Measurements from ENCODE around the gene GAS6.
"Not testable (repeated sequence)": the region's sequence is repeated elsewhere in the genome, so short reads cannot be mapped to it uniquely, and the experiment has no call there.

The GAS6 gene

DNA sequence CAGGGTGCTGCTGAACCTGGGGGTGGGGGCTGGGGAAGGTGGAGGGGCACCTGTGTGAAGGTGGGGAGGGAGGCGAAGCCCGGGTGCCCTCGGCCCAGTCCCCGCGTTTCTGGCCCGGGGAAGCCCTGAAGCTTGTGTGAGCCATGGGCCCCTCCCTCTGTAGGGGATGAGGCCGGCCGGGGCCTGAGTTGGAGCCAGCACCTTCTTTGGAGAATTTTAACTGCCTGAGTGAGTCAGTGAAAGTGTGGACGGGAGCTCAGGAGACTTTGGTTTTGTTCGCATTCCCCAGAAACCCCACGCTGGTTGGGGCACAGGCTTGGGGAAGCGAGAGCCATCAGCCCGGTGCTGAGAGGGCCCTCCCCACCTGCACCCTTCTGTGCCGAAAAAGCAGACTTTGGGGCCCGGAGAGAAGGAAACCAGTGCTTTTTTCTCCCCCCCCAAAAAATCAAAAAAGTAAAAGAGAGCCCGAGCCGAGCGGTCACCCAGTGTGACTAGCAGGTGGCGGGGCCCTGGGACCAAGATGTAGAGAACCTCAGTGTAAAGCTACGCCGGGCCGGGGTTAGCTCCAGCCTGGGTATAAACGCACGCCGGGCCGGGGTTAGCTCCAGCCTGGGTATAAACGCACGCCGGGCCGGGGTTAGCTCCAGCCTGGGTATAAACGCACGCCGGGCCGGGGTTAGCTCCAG, 59.7 kb downstream of the GAS6 start:
- no peak for DNase-seq

GRCh38 chr13:113803409-113804016, 60.4 kb downstream of the GAS6 start:
- no peak for DNase-seq

- DNase-seq: no peak
These were observed 61.1 kb downstream of the GAS6 start for GRCh38 chr13:113802761-113803160.

- DNase-seq: peak; percentile 36
These were observed 61.8 kb downstream of the GAS6 start for GRCh38 chr13:113802090-113802531.

- DNase-seq: no peak
These were observed 62.5 kb downstream of the GAS6 start for GRCh38 chr13:113801289-113801961.

- DNase-seq: no peak
These were observed 63.3 kb downstream of the GAS6 start for GRCh38 chr13:113800576-113800926.

GRCh38 chr13:113798200-113798811, 65.6 kb downstream of the GAS6 start:
- DNase-seq: no peak

DNA sequence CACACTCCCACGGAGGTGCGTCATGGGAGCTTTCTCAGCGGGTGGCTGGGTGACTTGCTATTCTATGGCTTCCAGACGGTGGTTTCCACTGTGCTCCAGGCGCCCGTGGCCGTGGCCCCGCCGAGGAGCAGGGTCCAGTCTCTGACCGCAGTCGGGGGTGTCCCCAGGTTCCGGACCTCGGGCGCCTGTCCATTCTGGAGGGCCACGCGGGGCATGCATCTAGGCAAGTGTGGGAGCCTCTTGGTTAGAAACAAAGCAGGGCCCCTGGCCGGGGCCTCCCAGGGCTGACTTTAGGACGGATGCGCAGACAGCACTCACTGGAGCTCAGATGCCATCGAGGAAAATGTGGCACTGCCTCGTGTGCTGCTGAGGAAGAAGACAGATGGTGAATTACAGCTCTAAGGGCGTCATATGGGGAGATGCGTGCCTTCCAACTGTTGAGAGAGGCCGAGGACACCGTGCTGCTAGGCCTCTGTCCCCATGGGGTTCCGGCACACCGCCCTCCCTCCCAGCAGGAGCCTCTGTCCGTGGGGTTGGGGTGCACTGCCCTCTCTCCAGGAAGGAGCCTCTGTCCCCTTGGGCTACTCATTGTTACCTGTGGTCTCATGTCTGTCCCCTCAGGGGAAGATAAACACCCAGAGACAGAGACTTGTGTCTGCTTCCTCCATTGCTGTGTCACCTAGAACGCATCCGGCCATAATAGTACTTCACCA, 66.8 kb downstream of the GAS6 start:
- DNase-seq: peak; percentile 62

DNA sequence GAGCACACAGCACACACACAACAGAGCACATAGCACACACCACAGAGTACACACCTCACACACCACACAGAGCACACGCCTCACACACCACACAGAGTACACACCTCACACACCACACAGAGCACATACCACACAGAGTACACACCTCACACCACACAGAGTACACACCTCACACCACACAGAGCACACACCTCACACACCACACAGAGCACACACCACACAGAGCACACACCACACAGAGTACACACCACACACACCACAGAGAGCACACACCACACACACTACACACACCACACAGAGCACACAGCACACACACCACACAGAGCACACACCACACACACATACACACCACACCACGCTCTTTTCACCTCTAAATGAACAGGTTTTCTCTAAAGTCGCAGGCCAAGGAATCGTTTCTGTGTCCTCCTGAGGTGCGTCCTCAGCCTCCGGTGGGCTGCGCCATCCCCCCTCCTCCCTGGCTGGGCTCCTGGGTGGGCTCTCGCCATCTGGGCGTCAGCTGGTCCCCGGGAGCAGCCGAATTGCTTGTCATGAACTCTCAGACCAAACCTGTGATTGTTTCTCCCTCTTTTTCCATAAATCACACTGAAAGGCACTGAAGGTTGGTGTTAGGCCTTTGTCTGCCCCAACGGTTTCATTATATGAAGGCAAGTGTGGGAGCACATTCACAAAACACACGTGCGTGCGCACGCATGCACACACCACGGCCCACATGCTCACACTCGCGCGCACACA, 67.5 kb downstream of the GAS6 start:
- DNase-seq: no peak

- DNase-seq: not testable (repeated sequence)
These were observed 68.5 kb downstream of the GAS6 start for GRCh38 chr13:113795362-113795761.

DNA sequence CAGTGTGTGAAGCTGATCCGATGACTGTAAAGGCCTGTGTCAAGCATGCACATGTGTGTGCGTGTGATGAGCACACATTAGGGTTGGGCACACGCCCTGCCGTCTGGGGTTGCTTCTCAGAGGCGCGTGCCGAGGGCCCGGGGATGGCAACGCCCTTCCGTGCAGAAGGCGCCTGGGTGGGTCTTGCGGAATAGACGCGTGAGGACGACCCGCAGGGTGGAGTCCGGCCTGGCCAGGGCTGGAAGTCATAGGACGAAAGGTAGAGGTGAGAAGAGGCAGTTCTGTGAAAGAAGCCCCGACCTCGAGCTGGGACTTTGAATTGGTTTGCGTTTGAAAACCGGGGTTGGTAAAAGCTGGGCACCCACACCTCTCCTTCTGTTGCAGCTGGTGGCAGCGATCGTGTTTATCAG, 69.1 kb downstream of the GAS6 start:
- DNase-seq: no peak

DNA sequence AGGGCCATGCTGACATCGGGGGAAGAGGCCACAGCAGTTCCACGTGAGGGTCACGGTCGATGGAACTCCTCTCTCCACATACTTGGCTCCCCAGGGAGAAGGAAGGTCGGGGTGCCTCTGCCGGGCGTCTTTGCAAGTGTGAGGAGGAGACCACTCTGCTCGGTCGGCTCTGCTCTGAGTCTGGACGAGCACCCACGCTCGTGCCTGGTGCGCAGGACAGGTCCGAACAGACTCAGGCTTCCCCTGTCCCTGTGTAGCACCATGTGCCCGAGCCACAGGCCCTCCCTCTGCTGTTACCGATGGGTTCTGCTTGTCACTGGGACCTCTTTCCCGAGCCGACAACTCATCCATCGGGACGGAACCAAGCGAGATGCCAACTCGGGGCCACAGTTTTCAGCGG, 69.8 kb downstream of the GAS6 start:
- no peak for DNase-seq

- DNase-seq: no peak
These were observed 70.2 kb downstream of the GAS6 start for GRCh38 chr13:113793718-113794085.

DNA sequence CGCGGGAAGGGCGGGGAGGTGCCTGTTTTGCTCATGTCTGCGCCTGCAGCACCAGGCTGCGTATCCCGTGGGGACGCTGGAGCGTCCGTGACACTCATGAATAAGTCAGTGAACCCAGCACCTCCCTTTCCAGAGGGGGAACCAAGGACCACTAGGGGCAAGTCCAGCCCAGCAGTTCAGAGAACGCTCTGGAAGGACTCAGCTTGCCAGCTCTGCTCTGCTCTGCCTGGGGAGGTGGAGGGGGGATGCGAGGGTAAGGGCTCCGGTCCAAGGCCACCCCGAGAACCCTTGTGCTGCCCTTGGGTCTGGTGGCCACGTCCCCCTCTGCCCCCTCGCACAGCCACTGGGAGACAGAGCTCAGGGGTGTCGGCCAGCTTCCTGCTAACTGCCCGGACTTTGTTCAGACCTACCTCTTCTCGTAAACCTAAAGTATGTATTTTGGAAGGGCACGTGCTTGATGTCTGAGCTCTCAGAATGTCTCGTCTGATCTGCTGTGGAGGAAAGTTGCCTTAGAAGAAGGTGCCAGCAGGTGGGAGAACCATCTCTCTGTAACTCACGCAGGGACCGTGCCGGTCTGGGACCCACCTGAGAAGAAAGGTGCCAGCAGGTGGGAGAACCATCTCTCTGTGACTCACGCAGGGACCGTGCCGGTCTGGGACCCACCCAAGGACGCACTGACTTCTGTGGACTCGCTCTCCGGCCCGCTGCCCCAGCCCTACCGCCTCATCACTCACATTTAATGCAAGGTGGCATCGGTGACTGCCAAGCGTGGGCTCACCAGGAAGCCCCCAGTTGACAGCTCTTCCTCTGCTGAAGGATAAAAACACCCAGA, 70.8 kb downstream of the GAS6 start:
- no peak for DNase-seq

DNA sequence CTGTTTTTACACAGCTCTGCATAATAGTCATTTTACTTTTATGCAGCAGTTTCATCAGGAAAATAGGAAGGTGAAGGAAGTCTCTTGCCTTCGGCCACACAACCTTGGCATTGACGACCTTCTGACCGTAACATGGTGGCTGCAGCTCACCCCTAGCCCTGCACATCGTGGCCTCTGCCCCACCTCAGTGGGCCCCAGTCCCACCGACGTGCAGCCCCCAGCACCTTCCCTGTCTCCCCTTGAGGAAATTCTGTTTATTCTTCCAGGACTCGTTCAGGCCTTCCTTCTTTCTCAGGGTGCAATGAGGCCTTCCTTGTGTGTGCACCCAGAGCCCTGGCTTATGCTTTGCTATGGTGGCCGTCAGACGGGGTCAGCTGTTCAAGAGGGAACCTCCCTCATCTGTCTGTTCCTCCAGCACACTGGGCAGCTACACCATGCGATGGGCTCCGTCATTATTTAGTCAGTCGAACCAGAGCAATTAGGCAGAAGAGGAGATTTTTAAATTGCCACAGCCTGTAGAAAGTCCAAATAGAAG, 71.6 kb downstream of the GAS6 start:
- DNase-seq: no peak

- no peak for DNase-seq
These were observed 72.1 kb downstream of the GAS6 start for GRCh38 chr13:113791761-113792160.

DNA sequence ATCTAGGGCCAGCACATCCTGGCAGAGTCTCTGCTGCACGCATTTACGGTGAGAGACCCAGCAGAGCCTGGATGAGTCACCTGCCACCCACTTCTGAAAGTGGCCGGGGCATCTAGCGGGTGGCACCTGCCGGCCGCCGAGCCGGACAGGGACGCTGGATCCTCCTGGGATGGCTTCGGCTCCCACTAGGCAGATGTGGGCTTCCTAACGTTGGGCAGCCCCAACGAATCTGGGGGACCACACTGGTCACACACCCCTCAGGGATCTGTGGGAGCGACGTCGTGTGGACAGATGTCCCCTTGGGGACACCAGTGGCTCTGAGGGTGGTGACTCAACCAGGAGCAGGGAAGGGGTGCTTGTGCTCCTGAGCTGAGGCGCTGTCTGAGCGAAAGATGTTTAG, 72.7 kb downstream of the GAS6 start:
- no peak for DNase-seq

DNA sequence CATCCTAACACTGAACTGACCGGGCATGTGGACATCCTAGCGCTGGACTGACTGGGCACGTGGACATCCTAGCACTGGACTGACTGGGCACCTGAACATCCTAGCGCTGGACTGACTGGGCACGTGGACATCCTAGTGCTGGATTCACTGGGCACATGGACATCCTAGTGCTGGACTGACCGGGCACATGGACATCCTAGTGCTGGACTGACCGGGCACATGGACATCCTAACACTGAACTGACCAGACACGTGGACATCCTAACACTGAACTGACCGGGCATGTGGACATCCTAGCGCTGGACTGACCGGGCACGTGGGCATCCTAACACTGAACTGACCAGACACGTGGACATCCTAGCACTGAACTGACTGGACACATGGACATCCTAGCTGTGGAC, 73.9 kb downstream of the GAS6 start:
- not testable (repeated sequence) for DNase-seq

GRCh38 chr13:113789167-113789566, 74.7 kb downstream of the GAS6 start:
- no peak for DNase-seq

DNA sequence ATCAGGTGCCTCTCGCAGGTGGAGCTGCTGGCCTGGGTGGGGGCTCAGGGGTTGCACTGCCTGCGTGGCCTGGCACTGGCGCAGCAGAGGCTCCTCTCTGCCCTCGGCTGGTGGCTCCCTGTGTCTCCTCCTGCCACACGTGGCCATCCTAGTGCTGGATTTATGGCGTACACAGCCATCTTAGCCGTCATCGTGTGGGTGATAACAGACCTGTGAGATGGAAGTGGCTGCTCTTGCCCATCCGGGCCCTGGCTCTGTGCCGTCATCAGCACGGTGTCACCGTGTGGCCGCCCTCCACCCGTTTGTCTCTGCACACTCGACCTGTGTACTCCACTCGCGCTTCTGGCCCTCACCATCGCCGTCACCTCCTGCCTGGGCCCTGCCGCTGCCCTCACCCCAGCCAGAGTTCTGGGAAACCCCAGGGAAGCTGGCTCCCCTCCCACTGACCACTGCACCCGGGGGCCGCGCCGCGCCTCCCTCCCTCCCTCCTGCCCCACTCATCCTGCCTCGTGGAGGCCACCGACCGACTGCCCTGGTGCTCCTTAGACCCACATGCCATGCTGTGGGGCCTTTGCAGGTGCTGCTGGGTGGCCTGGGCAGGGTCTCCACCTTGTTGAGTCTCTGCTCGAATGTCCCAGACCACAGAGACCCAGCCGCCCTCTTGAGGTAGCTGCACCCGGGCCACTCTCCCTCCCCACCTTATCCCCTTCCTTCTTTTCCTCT, 75.3 kb downstream of the GAS6 start:
- no peak for DNase-seq

DNA sequence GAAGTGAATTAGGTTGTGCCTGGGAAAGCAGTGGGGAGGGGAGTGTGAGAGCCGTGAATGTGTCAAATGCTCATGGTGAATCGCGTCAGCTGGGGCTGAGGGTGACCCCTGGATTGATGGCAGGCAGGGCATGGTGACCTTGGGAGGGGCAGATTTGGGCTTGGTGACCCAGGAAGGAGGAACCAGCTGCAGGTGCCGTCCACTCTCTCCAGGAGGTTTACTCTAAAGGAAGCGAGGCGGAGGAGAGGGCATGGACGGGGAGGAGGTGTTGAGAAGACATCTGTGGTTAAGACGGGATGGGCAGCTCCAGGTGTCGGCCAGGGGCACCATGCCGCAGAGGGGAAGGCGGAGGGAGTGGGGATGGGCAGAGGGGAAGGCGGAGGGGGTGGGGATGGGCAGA, 76.2 kb downstream of the GAS6 start:
- DNase-seq: no peak

Data from NCI-H2171 treated with DMSO at 0.1 percent for 48 hours (cell line).